ENCODE measurements around the gene ZNF697.

DNA sequence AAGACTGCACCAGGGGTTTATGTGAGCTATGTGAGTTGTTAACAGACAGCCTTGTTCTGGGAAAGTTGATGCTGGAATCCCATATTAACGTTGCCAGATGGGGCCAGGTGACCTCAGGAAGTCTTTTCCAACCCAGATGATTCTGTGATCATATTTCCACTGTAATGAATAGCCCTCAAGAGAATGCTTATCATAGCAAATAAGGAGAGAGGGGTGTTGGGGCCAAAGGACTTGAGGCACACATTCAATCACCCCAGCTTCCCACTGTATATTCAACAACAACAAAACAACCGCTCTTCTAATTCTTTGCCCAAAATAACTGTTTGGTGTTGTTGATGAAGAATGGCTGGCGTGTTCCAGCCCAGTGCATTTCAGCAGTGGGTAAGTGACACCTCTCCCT is 14.1 kb downstream of the ZNF697 start:
- TF ChIP-seq, protein P1, sequence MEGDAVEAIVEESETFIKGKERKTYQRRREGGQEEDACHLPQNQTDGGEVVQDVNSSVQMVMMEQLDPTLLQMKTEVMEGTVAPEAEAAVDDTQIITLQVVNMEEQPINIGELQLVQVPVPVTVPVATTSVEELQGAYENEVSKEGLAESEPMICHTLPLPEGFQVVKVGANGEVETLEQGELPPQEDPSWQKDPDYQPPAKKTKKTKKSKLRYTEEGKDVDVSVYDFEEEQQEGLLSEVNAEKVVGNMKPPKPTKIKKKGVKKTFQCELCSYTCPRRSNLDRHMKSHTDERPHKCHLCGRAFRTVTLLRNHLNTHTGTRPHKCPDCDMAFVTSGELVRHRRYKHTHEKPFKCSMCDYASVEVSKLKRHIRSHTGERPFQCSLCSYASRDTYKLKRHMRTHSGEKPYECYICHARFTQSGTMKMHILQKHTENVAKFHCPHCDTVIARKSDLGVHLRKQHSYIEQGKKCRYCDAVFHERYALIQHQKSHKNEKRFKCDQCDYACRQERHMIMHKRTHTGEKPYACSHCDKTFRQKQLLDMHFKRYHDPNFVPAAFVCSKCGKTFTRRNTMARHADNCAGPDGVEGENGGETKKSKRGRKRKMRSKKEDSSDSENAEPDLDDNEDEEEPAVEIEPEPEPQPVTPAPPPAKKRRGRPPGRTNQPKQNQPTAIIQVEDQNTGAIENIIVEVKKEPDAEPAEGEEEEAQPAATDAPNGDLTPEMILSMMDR (IDR thresholded peaks at IDR 0.05) = no peak
- TF ChIP-seq EP300 (IDR thresholded peaks at IDR 0.05) = no peak
- TF ChIP-seq POLR2A (IDR thresholded peaks at IDR 0.05; ENCODE audit: low read depth) = no peak
- TF ChIP-seq POLR2AphosphoS5 (IDR thresholded peaks at IDR 0.05) = no peak
